Left lobe of liver (tissue), 2 donors: Measurements from ENCODE around the gene GABRG3. TPM values are rescaled to one million over a fixed set of nuclear protein-coding genes. Genes with fewer than 3 reads are reported as not detected.

Experiments used
- ATAC-seq: fragments of 200-7000 bp; cut with Tn5 transposase; one replicate; pipeline ENCODE4 v1.9.1; 2020; ENCODE audit warnings: mild to moderate bottlenecking, moderate library complexity
- DNase-seq: peaks from one replicate; pipeline ENCODE4 v3.0.0-alpha.2; 2020; ENCODE audit warnings: low spot score
- total RNA-seq: library from RNA; stranded (reverse); gene quantifications from one replicate; pipeline ENCODE4 v1.2.1, GENCODE V29; 2021
- donor health status: DM: no; HTN: no; CAD: no; lungs with moderate emphysema.
- donor health status: DM: no; HTN: yes; CAD: no.

The GABRG3 gene
- total RNA-seq, 1 donor from 2014 or later: 0.03 TPM

DNA sequence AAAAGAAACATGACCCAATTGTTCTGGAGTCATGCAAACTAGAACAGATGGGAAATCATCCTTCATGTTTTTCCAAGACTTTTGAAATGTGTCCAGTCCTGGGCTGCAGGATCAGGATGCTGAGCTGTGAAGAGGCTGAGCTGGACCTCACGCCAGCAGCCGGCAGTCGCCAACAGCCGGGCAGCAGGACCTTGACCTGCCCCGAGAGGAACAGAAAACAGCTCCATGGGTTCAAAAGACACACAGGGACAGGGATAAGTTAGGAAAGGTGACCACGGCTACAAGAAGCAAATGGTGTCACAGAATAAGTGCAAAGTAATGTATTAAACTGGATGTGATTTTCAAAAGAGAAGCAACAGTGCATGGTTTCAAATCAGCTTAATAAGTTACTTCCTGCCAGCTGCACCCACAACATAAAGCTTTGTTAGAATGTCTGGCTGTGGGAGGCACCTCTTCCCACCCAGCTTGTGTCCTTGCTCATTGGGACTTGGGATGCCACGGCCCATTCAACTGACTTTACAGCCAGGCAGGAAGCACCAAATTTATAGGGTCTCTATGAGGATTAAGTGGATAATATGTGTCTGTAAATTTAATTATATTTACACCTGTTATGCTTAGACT lies 266.4 kb downstream of the GABRG3 start:
- no peak for DNase-seq
- no peak for ATAC-seq

GRCh38 chr15:27238209-27238608 lies 267.2 kb downstream of the GABRG3 start:
- DNase-seq: no peak
- ATAC-seq: no peak

GRCh38 chr15:27238707-27239423 lies 267.9 kb downstream of the GABRG3 start:
- ATAC-seq (no peak), DNase-seq (no peak)

DNA sequence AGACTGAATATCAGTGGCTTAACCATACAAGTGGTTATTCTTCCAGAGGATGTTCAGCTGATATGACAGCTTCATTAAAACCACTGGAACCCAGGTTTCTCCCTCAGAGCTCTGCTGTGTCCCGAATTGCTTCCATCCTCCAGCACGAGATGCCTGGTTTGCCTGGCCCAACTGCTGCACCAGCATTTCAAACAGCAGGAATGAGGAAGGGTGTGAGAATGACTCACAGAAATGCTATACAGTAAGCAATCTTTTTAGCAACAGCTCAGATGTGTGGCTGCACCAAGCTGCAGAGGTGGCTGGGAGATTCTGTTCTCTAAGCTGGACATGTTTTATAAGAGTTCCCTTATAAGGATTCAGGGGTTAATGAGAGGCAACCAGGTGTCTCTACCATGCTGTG lies 271.0 kb downstream of the GABRG3 start:
- ATAC-seq (no peak), DNase-seq (no peak)

- DNase-seq: no peak
- ATAC-seq: no peak
Observed at GRCh38 chr15:27244047-27244446, 273.1 kb downstream of the GABRG3 start.

GRCh38 chr15:27248251-27248650 lies 277.3 kb downstream of the GABRG3 start:
- ATAC-seq (no peak), DNase-seq (no peak)

- ATAC-seq (no peak), DNase-seq (no peak)
Observed at GRCh38 chr15:27249046-27249759, 278.2 kb downstream of the GABRG3 start.

DNA sequence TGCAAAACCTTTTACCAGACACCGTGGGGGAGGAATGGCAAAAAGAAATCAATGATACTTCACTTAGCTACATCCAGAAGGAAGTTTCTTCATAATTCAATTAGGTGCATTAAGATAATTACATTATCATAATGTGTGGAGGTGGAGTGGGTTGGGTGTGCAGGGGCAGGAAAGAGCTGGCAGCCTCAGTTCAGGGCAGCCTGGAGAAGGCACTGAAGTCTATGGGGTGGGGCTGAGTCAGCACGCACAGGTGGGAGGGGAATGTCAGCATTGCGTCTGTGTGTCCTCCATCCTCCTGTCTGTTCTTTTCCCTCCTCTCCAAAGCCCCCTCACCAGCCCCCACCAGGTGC lies 278.8 kb downstream of the GABRG3 start:
- ATAC-seq (no peak), DNase-seq (no peak)

DNA sequence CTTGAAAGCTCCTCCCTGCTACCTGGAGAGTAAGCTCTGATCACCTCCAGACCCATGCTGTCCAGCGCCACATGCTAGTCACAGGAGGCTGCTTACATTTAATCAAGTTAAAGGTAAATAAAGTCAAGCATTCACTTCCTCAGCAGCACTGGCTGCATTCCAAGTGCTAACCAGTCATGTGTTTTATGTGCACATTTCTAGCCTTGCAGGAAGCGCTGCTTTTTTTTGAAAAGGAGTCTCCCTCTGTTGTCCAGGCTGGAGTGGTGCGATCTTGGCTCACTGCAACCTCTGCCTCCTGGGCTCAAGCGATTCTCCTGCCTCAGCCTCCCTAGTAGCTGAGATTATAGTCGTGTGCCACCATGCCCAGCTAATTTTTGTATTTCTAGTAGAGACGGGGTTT lies 279.2 kb downstream of the GABRG3 start:
- ATAC-seq: no peak
- DNase-seq: no peak

DNA sequence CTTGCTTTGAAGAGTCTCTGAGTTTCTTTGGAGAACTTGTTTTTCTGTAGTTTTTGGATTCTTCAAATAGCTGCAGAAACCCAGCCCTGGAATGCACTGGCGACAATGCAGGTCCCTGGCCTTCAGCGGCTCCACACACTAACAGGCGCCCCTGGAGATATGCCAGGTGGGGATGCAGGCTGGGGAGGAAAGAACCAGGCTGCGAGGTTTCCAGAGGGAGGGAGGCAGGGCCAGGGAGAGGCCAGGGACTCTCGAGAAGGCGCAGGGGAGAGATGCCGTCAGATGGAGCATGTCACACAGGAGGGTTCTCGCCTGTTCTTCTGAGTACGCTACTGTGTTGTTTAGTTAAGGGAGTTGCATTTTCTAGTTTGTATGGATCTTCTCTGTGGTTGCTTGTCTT lies 283.1 kb downstream of the GABRG3 start:
- DNase-seq (no peak), ATAC-seq (no peak)

DNA sequence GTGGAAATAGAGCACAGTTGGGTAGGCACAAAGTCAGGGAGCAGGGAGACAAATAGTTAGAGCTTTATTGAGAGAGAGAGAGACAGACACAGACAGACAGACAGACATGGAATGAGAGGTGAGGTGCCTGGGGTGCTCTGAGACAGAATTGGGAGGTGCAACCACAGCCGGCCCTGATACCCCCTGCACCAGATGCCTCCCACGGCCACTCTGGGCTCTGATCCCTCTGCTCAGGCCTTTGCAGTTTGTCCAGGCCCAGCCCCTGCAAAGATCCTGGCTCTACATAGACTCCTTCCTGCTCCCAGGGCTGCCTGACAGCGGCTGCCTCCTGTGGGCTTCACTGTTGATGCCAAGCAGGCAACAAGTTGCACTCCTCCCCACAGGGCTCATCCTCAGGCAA lies 283.8 kb downstream of the GABRG3 start:
- no peak for ATAC-seq

DNA sequence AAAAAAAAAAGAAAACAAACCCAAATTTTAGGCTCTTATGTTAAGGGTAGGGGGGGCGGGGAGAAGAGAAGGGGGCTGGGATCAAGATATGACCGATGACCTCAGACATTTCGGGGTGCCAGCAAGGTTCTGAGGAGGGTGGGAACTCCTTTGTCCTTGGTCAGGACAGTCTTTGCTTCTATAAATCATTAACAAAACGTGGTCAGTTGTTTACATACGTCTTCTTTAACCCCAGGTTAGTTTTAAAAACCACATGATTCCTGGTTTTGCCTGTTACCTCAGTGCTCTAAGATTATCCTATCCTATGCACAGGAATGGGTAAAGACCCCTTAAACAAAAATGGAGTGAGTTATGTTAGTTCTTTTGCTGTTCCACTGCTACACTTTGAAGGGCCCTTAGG lies 285.5 kb downstream of the GABRG3 start:
- no peak for DNase-seq
- ATAC-seq: no peak

More for the DNA sequence above, 283.8 kb downstream of the GABRG3 start:
- no peak for DNase-seq

DNA sequence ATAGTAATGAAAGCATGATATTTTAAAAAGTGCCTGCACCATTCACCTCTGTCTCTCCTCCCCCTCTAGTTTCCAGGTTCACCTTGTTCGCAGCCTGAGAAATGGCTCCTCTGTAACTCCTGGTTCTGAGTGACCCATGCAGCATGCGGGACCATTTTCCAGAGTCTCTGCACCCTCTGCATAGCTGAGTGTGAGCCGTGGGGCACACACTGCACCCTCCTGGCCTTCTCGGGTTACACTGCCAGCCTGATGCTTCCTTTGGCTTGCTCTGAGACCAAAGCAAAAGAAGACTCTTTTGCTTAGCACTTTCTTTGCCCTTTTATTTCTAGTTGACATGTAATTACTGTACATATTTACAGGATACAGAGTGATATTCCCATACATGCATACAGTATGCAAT lies 287.3 kb downstream of the GABRG3 start:
- no peak for DNase-seq
- ATAC-seq: no peak

DNA sequence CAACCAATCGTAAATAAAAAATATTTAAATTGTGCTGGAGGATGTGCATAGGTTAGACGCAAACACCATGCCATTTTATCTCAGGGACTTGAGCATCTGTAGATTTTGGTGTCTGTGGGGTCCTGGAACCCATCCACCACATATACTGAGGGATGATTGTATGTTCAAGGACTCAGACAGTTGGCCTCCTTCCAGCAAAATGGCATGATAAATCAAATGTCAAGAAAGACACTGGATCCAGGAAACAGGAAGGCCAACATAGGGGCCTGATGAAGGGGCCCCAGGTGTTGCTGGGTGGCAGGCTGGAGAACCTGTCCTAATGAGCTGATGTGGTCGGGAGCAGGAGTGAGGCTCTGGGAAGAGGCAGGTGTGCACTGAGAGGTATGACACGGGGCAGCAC lies 289.5 kb downstream of the GABRG3 start:
- ATAC-seq (no peak), DNase-seq (no peak)

- no peak for DNase-seq
- ATAC-seq: no peak
Observed at GRCh38 chr15:27268923-27269322, 297.9 kb downstream of the GABRG3 start.

- ATAC-seq: no peak
- no peak for DNase-seq
Observed at GRCh38 chr15:27271258-27271657, 300.3 kb downstream of the GABRG3 start.

DNA sequence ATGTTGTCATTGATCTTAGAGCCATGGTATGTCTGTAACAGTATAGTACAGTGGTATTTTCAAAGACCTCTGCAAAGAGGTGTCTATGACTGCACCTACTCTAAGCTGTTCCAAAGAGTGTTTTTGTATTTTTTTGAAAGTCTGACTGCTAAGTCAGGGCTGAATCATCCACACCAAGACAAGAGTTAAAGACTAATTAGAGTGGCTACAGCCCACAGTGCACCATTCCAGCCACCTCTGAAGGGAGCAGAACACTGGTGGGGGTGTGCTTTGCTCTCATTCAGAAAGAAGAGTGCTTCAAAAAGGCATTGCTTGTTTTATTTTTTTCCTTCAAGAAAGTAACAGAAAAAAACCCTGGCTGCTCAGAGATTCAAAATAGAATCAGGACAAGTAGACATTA lies 301.4 kb downstream of the GABRG3 start:
- ATAC-seq: no peak
- DNase-seq: no peak

GRCh38 chr15:27273506-27273905 lies 302.5 kb downstream of the GABRG3 start:
- DNase-seq (no peak), ATAC-seq (no peak)

DNA sequence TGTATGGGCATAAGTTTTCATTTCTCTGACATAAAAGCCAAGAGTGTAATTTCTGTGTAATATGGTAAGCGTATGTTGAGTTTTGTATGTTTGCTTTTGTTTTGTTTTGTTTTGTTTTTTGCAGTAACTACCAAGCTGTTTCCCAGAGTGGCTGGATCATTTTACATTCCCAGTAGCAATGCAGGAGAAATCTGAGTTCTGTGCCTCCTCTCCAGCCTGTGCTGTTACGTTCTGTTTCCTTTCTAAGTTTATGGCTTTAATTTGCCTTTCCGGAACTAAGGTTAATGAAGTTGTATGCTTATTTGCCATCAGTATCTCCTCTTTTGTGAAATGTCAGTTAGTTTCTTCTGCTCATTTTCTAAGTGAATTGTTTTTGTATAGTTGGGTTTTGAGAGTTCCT lies 307.8 kb downstream of the GABRG3 start:
- DNase-seq (no peak), ATAC-seq (no peak)

DNA sequence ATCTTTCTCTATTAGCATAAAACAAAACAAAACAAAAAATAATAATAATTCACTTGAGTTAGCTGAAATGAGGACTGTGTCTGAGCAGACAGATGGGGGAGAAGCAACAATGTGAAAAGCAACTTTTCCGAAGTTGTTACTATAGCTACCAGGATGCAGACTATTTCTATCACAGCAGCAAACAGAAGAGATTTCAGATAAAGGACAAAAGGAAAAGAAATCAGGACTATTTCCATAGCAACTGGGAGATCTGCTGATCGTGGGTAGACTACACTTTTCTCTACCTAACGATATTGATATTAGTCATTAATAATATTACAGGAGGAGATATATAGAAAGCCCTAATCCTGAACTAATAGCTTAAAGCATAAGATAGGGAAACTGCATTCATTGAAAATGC lies 321.7 kb downstream of the GABRG3 start:
- no peak for DNase-seq
- ATAC-seq: no peak

GRCh38 chr15:27293607-27294006 lies 322.6 kb downstream of the GABRG3 start:
- ATAC-seq (no peak), DNase-seq (no peak)

DNA sequence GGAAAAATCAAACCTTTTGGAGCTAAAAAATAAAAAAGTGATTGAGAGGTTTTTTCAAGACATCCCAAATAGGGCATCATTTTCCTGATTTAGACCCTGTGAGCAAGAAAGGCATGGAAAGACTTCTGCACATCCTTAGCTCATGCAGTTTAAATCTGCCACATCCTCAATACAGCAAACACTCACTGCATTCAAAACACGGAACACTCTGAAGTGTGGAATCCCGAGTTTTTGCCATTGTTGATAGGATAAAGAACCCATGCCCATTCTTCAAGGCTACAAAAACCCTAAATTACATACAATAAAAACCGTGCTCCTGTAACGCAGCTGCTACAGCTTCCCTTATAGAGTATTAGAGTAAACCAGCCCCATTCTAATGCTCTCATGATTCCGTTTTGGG lies 346.8 kb downstream of the GABRG3 start:
- DNase-seq (no peak), ATAC-seq (no peak)
